GM12872 (cell line): ENCODE results near the gene ATP2C2.

Source experiments
- TF ChIP-seq, protein P1 (sequence below): IDR thresholded peaks from 3 replicates; pipeline ENCODE4 v1.5.1; 2011; ENCODE audit warnings: low read depth, mild to moderate bottlenecking, low read length, moderate library complexity; ENCODE audit not compliant: insufficient read depth

Gene ATP2C2

DNA sequence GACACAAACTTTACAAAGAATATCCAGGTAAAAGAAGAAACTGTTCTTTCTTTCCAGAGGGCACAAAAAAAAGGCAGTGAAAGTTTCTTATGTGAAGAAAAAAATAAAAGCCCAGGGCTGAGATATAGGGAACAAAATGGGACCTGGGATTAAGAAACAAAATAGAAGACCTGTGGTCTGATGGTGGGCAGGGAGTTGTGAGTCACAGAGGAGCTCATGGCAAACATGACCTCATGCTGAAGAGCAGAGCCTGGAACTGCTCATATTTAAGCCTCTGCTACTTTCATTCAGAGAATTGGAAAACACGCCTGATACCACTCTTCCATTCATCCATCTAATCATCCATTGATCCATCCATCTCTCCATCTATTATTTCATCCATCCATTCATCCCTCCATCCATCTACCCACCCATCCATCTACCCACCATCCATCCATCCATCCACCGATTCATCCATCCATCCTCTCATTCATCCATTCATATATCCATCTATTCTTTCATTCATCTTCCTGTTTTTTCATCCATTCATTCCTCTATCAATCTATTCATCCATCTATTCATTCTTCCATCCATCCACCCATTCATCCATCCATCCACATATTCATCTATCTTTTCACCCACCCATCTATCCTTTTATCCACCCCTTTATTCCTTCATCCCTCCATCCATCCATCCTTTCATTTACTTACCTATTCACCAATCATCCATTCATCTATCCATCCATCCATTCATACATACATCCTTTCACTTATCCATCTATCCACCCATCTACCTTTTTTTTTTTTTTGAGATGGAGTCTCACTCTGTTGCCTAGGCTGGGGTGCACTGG lies 43.7 kb upstream of the ATP2C2 start:
- TF ChIP-seq, protein P1, sequence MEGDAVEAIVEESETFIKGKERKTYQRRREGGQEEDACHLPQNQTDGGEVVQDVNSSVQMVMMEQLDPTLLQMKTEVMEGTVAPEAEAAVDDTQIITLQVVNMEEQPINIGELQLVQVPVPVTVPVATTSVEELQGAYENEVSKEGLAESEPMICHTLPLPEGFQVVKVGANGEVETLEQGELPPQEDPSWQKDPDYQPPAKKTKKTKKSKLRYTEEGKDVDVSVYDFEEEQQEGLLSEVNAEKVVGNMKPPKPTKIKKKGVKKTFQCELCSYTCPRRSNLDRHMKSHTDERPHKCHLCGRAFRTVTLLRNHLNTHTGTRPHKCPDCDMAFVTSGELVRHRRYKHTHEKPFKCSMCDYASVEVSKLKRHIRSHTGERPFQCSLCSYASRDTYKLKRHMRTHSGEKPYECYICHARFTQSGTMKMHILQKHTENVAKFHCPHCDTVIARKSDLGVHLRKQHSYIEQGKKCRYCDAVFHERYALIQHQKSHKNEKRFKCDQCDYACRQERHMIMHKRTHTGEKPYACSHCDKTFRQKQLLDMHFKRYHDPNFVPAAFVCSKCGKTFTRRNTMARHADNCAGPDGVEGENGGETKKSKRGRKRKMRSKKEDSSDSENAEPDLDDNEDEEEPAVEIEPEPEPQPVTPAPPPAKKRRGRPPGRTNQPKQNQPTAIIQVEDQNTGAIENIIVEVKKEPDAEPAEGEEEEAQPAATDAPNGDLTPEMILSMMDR, result no peak

DNA sequence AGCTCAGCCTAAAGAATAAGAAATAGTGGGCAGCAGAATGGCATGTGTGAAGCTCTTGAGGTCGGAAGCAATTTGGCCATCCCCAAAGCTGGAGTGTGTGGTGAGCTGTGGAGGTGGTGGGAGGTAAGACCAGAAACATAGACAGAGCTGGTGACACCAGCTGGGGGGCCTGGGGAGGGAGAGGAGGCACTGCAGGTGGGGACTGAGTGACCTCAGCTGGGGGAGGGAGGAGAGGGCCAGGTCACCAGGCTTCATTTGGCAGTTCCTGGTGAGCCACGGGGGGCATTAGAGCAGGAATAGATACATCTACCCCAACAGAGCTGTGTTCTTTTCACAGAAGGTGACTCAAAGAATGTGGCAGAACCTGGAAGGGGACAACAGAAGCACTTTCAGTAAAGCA lies 41.8 kb upstream of the ATP2C2 start:
- TF ChIP-seq, protein P1, result no peak

DNA sequence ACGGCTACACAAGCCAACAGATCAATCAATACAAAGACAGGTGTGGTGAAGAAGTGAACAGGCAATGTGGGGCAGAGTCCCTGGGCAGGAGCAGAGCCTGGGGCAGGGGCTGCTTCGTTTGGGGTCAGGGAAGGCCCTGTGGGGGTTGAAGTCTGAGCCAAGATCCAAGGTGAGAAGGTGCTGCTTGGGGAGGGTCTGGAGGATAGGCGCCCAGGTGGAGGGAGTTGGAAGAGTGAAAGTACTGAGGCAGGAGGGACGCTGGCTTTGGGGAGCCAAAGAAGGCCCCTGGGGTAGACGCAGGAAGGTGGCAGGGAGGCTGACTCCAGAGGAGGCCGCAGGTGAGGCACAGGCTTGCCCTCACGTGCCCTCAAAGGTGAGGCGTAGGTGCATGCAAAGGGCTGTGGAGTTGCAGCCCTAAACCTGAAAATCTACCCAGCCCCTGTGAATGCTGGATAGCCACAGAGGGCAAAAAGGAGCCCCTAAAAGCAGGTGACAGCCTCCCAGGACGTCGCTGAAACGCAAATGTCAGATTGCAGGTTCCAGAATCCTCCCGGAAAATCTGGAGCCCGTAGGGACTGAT lies 40.3 kb upstream of the ATP2C2 start:
- TF ChIP-seq, protein P1, result no peak

DNA sequence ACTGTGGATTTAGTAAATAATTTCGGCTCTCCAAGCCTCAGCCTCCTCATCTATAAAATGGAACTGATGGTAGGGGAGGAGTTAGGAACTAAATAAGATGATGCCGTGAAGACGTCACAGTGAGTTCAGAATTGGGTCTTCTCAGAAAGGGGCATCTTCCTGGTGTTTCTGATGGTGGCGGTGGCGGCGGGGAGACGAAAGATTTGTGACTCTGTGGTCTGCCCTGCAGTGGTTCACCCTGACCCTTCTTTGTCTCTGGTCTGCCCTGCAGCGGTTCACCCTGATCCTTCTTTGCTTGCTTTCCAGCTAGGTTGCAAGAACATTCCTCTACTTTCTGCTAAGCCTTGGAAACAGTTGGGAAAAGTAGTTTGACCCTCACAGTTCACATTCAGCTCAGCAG lies 39.3 kb upstream of the ATP2C2 start:
- TF ChIP-seq, protein P1, result no peak

DNA sequence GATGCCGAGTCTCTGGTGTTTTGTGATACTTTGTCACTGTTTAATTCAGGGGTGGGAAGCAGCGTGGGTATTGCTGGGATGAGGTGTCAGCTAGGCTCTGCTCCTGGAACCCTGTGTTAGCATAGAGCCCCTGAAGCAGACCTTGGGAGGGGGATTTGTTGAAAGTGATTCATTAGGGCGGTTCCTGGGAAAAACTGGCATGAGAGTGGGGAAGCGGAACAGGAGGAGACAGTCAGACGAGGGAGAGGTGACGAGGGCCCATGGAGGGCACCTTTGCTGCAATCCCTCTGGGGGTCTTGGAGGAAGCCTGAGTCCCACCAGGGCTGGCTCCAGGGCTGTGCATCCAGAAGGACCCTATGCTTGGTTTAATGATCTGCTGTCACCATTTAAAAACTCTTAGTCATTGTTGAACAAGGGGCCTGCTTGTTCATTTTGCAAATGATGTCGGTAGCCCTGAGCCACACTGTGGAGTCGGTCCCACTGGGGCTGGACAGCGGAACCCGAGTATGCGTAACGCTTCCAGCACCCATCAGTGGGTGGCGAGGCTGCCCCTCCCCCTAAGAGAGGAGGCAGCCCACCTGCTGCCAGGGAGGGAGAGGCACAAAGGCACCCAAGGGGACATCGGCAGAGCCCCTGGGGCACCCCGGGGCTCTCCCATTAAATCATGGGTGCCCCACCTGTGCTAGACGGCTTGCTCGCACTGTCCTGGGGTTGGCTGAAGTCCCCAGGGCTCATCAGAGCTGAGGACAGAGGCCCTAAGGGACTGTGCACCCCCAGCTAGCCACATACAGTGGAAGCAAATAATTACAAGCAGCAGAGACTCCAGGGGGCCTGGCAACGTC lies 38.3 kb upstream of the ATP2C2 start:
- TF ChIP-seq, protein P1, result no peak

DNA sequence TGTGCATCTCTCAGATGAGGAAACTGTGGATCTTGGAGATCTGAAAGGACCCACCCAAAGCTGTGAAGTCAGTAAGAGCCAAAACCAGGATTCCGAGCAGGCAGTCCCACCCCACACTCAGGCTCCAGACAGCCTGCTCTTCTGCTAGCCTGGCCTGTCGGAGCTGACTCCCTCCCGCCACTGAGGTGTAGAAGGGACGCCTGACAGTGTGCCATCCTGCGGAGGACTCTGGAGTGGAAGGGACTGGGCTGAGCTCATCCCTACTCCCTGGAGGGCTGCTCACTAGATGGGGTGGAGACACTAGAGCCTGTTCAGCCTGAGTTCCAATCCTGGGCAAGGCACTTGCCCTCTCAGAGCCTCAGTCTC lies 37.7 kb upstream of the ATP2C2 start:
- TF ChIP-seq, protein P1, result no peak
